Medulla oblongata (tissue), 1 donor: ENCODE data around the gene CCDC70.
"Not testable (repeated sequence)": the region's sequence is repeated elsewhere in the genome, so short reads cannot be mapped to it uniquely, and the experiment has no call there.

ENCODE experiments used
- DNase-seq: peaks from one replicate; pipeline ENCODE4 v3.0.0-alpha.2; 2015; ENCODE audit errors: extremely low spot score

Gene CCDC70

GRCh38 chr13:51861723-51862300 lies at the start of gene CCDC70:
Gene CCDC70, plus strand, starts transcription at chr13:51861969. Its CDS starts 3,443 bp downstream, at chr13:51865412.
- no peak for DNase-seq

- no peak for DNase-seq
Measured at GRCh38 chr13:51814071-51814470, 47.7 kb upstream of the CCDC70 start.

GRCh38 chr13:51814825-51815650 lies 46.7 kb upstream of the CCDC70 start:
- DNase-seq = peak; percentile 83

GRCh38 chr13:51815848-51816247 lies 45.9 kb upstream of the CCDC70 start:
- DNase-seq = no peak

- no peak for DNase-seq
Measured at GRCh38 chr13:51816604-51817249, 45.0 kb upstream of the CCDC70 start.

- DNase-seq = no peak
Measured at GRCh38 chr13:51817717-51818116, 44.1 kb upstream of the CCDC70 start.

- no peak for DNase-seq
Measured at GRCh38 chr13:51818276-51818675, 43.5 kb upstream of the CCDC70 start.

GRCh38 chr13:51818781-51819511 lies 42.8 kb upstream of the CCDC70 start:
- DNase-seq = peak; percentile 67

- no peak for DNase-seq
Measured at GRCh38 chr13:51819544-51819943, 42.2 kb upstream of the CCDC70 start.

- DNase-seq = no peak
Measured at GRCh38 chr13:51820016-51820597, 41.7 kb upstream of the CCDC70 start.

- no peak for DNase-seq
Measured at GRCh38 chr13:51821606-51822005, 40.2 kb upstream of the CCDC70 start.

GRCh38 chr13:51822106-51822815 lies 39.5 kb upstream of the CCDC70 start:
- no peak for DNase-seq

- no peak for DNase-seq
Measured at GRCh38 chr13:51823359-51823758, 38.4 kb upstream of the CCDC70 start.

GRCh38 chr13:51823863-51824262 lies 37.9 kb upstream of the CCDC70 start:
- no peak for DNase-seq

- not testable (repeated sequence) for DNase-seq
Measured at GRCh38 chr13:51824712-51825111, 37.1 kb upstream of the CCDC70 start.

GRCh38 chr13:51825165-51825592 lies 36.6 kb upstream of the CCDC70 start:
- no peak for DNase-seq

GRCh38 chr13:51825681-51826254 lies 36.0 kb upstream of the CCDC70 start:
- no peak for DNase-seq

GRCh38 chr13:51826606-51827005 lies 35.2 kb upstream of the CCDC70 start:
- no peak for DNase-seq

GRCh38 chr13:51827254-51827653 lies 34.5 kb upstream of the CCDC70 start:
- DNase-seq = no peak

GRCh38 chr13:51828730-51829567 lies 32.8 kb upstream of the CCDC70 start:
- DNase-seq = no peak
